Chondrocyte (in vitro differentiated cells): ENCODE measurements around the gene AFAP1. TPM values are rescaled to one million over a fixed set of nuclear protein-coding genes. Genes with fewer than 3 reads are reported as not detected.

Experiments used
- DNase-seq: peaks from one replicate; pipeline ENCODE4 v3.0.0; 2021; ENCODE audit warnings: mixed read lengths, low spot score
- H3K27ac Mint-ChIP-seq: one replicate; pipeline ENCODE4 v1.8.0; 2021; ENCODE audit warnings: mild to moderate bottlenecking, moderate library complexity, mixed read lengths; ENCODE audit not compliant: unreplicated experiment
- H3K27me3 Mint-ChIP-seq: 2 replicates; pipeline ENCODE4 v1.8.0; 2021; ENCODE audit warnings: low read depth, mixed read lengths
- H3K36me3 Mint-ChIP-seq: 2 replicates; pipeline ENCODE4 v1.8.0; 2021; ENCODE audit warnings: low read depth, mixed read lengths
- H3K4me1 Mint-ChIP-seq: 2 replicates; pipeline ENCODE4 v1.8.0; 2021; ENCODE audit warnings: low read depth, mild to moderate bottlenecking, mixed read lengths
- H3K4me3 Mint-ChIP-seq: one replicate; pipeline ENCODE4 v1.8.0; 2021; ENCODE audit warnings: mild to moderate bottlenecking, moderate library complexity, mixed read lengths; ENCODE audit not compliant: unreplicated experiment
- H3K9me3 Mint-ChIP-seq: 2 replicates; pipeline ENCODE4 v1.8.0; 2021; ENCODE audit warnings: low read depth, mixed read lengths
- total RNA-seq: library from RNA; stranded (reverse); gene quantifications from 3 replicates; pipeline ENCODE4 v1.2.1, GENCODE V29; 2021
- TF ChIP-seq, protein P1 (sequence below): fragments of 200-600 bp; sonication (generic); IDR thresholded peaks from 2 replicates; pipeline ENCODE4 v1.5.0; 2021; ENCODE audit warnings: antibody characterized with exemption, mild to moderate bottlenecking, moderate library complexity

The AFAP1 gene
- total RNA-seq, 1 donor from 2014 or later, result 118 TPM

DNA sequence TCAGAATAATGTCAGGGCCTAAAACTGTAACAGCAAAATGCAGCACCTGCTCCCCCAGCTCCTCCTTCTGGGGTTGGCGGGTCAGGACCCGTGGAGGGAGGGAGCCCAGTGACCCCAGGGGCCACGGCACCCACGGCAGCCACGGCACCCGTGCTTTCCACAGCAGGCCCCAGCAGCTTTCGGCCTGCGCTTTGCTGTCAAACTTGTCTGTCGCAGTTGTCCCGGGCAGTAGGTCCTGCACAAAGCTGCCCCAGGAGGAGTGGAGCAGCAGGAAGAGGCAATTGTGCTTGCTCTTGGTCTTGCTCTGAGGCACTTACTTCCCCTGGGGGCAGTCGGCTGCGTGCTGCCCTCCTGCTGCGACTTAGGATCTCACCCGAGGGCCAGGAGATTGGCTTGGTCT, 183.6 kb downstream of the AFAP1 start:
- H3K36me3 Mint-ChIP-seq, result peaks cover 10% of the 10 kb centered on the region
- H3K4me1 Mint-ChIP-seq, result no peaks in the 10 kb centered on the region
- H3K27me3 Mint-ChIP-seq, result no peaks in the 10 kb centered on the region
- no peak overlapping the region for H3K27ac Mint-ChIP-seq
- peak; percentile 62 for DNase-seq
- no peak overlapping the region for H3K4me3 Mint-ChIP-seq
- TF ChIP-seq, protein P1, sequence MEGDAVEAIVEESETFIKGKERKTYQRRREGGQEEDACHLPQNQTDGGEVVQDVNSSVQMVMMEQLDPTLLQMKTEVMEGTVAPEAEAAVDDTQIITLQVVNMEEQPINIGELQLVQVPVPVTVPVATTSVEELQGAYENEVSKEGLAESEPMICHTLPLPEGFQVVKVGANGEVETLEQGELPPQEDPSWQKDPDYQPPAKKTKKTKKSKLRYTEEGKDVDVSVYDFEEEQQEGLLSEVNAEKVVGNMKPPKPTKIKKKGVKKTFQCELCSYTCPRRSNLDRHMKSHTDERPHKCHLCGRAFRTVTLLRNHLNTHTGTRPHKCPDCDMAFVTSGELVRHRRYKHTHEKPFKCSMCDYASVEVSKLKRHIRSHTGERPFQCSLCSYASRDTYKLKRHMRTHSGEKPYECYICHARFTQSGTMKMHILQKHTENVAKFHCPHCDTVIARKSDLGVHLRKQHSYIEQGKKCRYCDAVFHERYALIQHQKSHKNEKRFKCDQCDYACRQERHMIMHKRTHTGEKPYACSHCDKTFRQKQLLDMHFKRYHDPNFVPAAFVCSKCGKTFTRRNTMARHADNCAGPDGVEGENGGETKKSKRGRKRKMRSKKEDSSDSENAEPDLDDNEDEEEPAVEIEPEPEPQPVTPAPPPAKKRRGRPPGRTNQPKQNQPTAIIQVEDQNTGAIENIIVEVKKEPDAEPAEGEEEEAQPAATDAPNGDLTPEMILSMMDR, result no peak
- H3K9me3 Mint-ChIP-seq, result no peaks in the 10 kb centered on the region

DNA sequence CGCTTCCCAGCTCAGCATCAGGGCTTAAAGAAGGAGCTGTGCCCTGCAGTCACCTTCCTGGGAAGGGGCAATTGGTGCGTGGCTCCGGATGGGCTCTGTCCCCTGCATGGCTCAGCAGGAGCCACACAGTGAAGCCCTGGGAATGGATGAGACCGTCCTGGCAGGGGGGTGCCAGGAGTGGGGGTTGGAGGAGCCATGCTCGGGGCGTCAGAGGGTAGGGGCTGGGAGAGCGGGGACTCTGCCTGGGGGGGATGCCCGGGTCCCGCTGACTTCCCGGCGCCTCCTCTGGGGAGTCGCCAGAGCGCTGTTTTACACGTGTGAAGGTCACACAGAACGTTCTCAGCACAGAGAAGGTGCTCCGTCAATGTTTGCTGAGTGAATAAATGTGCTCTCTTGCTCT, 184.1 kb downstream of the AFAP1 start:
- H3K4me3 Mint-ChIP-seq, result no peak overlapping the region
- DNase-seq, result peak; percentile 92

DNA sequence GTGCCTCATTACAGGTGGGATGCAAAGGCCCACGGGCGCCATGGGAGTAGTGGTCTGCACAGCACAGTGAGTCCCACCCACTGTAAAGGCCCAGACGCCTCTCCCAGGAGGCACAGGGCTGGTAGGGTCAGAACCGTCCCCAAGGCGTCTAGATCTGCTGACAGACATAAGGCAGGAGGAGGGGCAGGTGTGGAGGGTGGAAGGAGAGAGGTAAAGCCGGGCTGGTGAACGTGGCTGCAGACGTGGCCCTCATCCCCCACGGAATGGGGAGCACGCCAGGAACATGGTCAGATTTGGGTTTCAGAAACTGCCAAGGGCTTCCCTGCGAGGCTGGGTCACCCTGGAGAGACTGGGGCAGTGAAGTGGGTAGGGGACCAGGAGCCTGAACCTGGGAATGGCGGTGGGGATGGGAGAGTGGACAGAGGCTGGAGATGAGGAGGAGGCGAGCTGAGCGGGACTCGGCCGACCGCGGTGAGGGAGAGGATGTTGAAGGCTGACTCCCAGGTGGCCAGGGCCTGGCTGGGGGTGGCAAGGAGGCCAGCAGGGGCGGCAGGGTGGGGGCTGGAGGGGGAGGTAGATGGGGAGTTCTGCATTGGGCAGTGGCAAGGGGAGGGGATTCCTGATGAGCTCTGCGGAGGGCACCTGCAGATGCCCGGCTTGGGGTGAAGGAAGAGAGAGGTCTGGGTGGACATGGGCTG, 184.9 kb downstream of the AFAP1 start:
- H3K4me3 Mint-ChIP-seq, result no peak overlapping the region
- no peaks in the 10 kb centered on the region for H3K9me3 Mint-ChIP-seq
- TF ChIP-seq, protein P1, result no peak
- peak overlapping the region; percentile 41 for H3K27ac Mint-ChIP-seq
- peak; percentile 75 for DNase-seq
- H3K36me3 Mint-ChIP-seq, result peaks cover 6% of the 10 kb centered on the region
- no peaks in the 10 kb centered on the region for H3K27me3 Mint-ChIP-seq
- peaks cover 5% of the 10 kb centered on the region for H3K4me1 Mint-ChIP-seq

More for the DNA sequence above, 184.1 kb downstream of the AFAP1 start:
- Mint-ChIP-seq H3K27ac (no peak overlapping the region), H3K27me3 (no peaks in the 10 kb centered on the region), H3K4me1 (no peaks in the 10 kb centered on the region), H3K36me3 (peaks cover 9% of the 10 kb centered on the region), H3K9me3 (no peaks in the 10 kb centered on the region)
- TF ChIP-seq, protein P1, result no peak

DNA sequence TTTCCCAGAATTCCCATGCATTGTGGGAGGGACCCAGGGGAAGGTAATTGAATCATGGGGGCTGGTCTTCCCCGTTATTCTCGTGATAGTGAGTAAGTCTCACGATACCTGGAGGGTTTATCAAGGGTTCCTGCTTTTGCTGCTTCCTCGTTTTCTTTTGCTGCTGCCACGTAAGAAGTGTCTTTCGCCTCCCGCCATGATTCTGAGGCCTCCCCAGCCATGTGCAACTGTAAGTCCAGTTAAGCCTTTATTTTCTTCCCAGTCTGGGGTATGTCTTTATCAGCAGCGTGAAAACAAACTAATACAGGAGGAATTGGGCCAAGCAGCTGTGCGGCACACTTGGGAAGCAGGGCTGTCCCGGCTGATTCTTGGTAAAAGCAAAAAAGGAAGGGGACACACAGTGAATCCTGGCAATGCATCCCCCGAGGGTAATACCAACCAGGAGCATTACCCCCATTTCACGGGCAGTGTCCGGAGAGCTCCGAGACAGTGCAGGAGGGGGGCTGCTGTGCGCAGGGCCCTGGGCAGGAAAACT, 185.7 kb downstream of the AFAP1 start:
- DNase-seq, result no peak
- TF ChIP-seq, protein P1, result no peak
- peaks cover 2% of the 10 kb centered on the region for H3K36me3 Mint-ChIP-seq
- H3K27ac Mint-ChIP-seq, result no peak overlapping the region
- H3K4me1 Mint-ChIP-seq, result peaks cover 5% of the 10 kb centered on the region
- H3K4me3 Mint-ChIP-seq, result no peak overlapping the region
- no peaks in the 10 kb centered on the region for H3K27me3 Mint-ChIP-seq
- H3K9me3 Mint-ChIP-seq, result no peaks in the 10 kb centered on the region

DNA sequence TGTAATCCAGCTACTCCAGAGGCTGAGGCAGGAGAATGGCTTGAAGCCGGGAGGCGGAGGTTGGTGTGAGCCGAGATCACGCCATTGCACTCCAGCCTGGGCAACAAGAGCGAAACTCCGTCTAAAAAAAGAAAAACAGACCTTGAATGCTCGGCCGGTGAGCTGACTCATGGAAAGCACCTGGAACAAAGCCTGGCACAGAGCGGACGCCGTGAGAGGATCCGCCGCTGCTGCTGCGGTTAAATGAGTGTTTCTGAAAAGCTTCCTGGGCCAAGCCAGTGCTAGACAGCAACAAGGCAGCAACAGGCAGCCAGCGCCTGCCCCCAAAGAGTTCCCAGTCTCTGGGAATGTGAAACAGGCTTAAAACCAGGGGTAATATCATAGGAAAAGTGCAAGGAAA, 186.4 kb downstream of the AFAP1 start:
- no peaks in the 10 kb centered on the region for H3K9me3 Mint-ChIP-seq
- H3K4me1 Mint-ChIP-seq, result peaks cover 5% of the 10 kb centered on the region
- no peak for DNase-seq
- no peak overlapping the region for H3K27ac Mint-ChIP-seq
- H3K4me3 Mint-ChIP-seq, result no peak overlapping the region
- no peaks in the 10 kb centered on the region for H3K27me3 Mint-ChIP-seq
- TF ChIP-seq, protein P1, result no peak
- peaks cover 2% of the 10 kb centered on the region for H3K36me3 Mint-ChIP-seq
